Measurements from ENCODE around the gene NKD1. TPM values are rescaled to one million over a fixed set of nuclear protein-coding genes. Genes with fewer than 3 reads are reported as not detected.

Gene NKD1
- total RNA-seq, 1 donor from 2014 or later, result 0.96 TPM

GRCh38 chr16:50651835-50652438 is 103.7 kb downstream of the NKD1 start:
- H3K36me3 Mint-ChIP-seq (ENCODE audit: low read depth), result no peaks in the 10 kb centered on the region
- no peak overlapping the region for H3K4me3 Mint-ChIP-seq (ENCODE audit: low read depth)
- H3K9me3 Mint-ChIP-seq, result peaks cover 5% of the 10 kb centered on the region
- H3K27ac Mint-ChIP-seq, result no peak overlapping the region
- no peak for DNase-seq (ENCODE audit: low spot score)
- H3K4me1 Mint-ChIP-seq (ENCODE audit: low read depth), result no peaks in the 10 kb centered on the region
- H3K27me3 Mint-ChIP-seq (ENCODE audit: low read depth), result no peaks in the 10 kb centered on the region
- intact Hi-C loops (cut with micrococcal nuclease), result no loop called here

- Mint-ChIP-seq H3K27ac (no peak overlapping the region), H3K4me1 (ENCODE audit: low read depth) (no peaks in the 10 kb centered on the region), H3K27me3 (ENCODE audit: low read depth) (no peaks in the 10 kb centered on the region), H3K36me3 (ENCODE audit: low read depth) (no peaks in the 10 kb centered on the region), H3K9me3 (peaks cover 5% of the 10 kb centered on the region), H3K4me3 (ENCODE audit: low read depth) (no peak overlapping the region)
- DNase-seq (ENCODE audit: low spot score), result no peak
- intact Hi-C loops (cut with micrococcal nuclease), result no loop called here
Observed at GRCh38 chr16:50652836-50653425, 104.7 kb downstream of the NKD1 start.

GRCh38 chr16:50653633-50654519 is 105.7 kb downstream of the NKD1 start:
- DNase-seq (ENCODE audit: low spot score), result no peak
- intact Hi-C loops (cut with micrococcal nuclease), result no loop called here
- no peak overlapping the region for H3K27ac Mint-ChIP-seq
- no peak overlapping the region for H3K4me3 Mint-ChIP-seq (ENCODE audit: low read depth)
- no peaks in the 10 kb centered on the region for H3K27me3 Mint-ChIP-seq (ENCODE audit: low read depth)
- no peaks in the 10 kb centered on the region for H3K36me3 Mint-ChIP-seq (ENCODE audit: low read depth)
- no peaks in the 10 kb centered on the region for H3K4me1 Mint-ChIP-seq (ENCODE audit: low read depth)
- peaks cover 5% of the 10 kb centered on the region for H3K9me3 Mint-ChIP-seq

DNA sequence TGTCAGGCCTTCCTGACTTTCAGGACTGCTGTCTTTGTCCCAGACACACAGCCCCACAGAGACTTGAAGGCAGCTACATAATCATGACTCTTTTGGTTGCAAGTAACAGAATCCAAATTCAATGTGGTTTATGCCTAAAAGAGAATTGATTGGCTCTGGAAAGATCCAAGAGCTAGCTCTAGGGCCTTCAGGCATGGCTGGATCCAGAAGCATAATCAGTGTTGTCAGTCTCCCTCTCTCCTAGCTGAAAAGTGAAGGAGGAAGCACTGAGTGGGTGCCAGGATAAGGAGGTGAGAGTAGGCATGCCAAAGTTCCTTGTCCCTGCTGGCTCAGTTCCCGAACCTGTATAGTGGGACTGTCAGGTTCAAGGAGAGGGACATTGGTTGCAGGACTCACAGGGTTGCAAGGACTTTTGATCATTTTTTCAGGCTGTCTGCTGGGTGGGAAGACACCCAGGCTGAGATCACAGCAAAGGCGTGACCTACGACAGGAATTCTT is 107.4 kb downstream of the NKD1 start:
- H3K27ac Mint-ChIP-seq, result no peak overlapping the region
- no peak for DNase-seq (ENCODE audit: low spot score)
- H3K36me3 Mint-ChIP-seq (ENCODE audit: low read depth), result no peaks in the 10 kb centered on the region
- intact Hi-C loops (cut with micrococcal nuclease), result no loop called here
- no peaks in the 10 kb centered on the region for H3K4me1 Mint-ChIP-seq (ENCODE audit: low read depth)
- H3K27me3 Mint-ChIP-seq (ENCODE audit: low read depth), result no peaks in the 10 kb centered on the region
- H3K4me3 Mint-ChIP-seq (ENCODE audit: low read depth), result no peak overlapping the region
- peaks cover 5% of the 10 kb centered on the region for H3K9me3 Mint-ChIP-seq

GRCh38 chr16:50657241-50657640 is 109.0 kb downstream of the NKD1 start:
- Mint-ChIP-seq H3K36me3 (ENCODE audit: low read depth) (peaks cover 2% of the 10 kb centered on the region), H3K27ac (no peak overlapping the region), H3K4me1 (ENCODE audit: low read depth) (no peaks in the 10 kb centered on the region), H3K27me3 (ENCODE audit: low read depth) (no peaks in the 10 kb centered on the region), H3K4me3 (ENCODE audit: low read depth) (no peak overlapping the region), H3K9me3 (peaks cover 2% of the 10 kb centered on the region)
- no peak for DNase-seq (ENCODE audit: low spot score)
- intact Hi-C loops (cut with micrococcal nuclease), result no loop called here

GRCh38 chr16:50659806-50660205 is 111.6 kb downstream of the NKD1 start:
- peaks cover 1% of the 10 kb centered on the region for H3K4me1 Mint-ChIP-seq (ENCODE audit: low read depth)
- peaks cover 4% of the 10 kb centered on the region for H3K36me3 Mint-ChIP-seq (ENCODE audit: low read depth)
- no peak overlapping the region for H3K4me3 Mint-ChIP-seq (ENCODE audit: low read depth)
- DNase-seq (ENCODE audit: low spot score), result no peak
- H3K27ac Mint-ChIP-seq, result no peak overlapping the region
- H3K27me3 Mint-ChIP-seq (ENCODE audit: low read depth), result no peaks in the 10 kb centered on the region
- H3K9me3 Mint-ChIP-seq, result peaks cover 5% of the 10 kb centered on the region
- intact Hi-C loops (cut with micrococcal nuclease), result no loop called here

- no peaks in the 10 kb centered on the region for H3K27me3 Mint-ChIP-seq (ENCODE audit: low read depth)
- H3K4me1 Mint-ChIP-seq (ENCODE audit: low read depth), result peaks cover 21% of the 10 kb centered on the region
- H3K36me3 Mint-ChIP-seq (ENCODE audit: low read depth), result peaks cover 5% of the 10 kb centered on the region
- intact Hi-C loops (cut with micrococcal nuclease), result no loop called here
- H3K4me3 Mint-ChIP-seq (ENCODE audit: low read depth), result no peak overlapping the region
- DNase-seq (ENCODE audit: low spot score), result no peak
- H3K9me3 Mint-ChIP-seq, result peaks cover 5% of the 10 kb centered on the region
- H3K27ac Mint-ChIP-seq, result no peak overlapping the region
Observed at GRCh38 chr16:50662306-50662940, 114.2 kb downstream of the NKD1 start.

DNA sequence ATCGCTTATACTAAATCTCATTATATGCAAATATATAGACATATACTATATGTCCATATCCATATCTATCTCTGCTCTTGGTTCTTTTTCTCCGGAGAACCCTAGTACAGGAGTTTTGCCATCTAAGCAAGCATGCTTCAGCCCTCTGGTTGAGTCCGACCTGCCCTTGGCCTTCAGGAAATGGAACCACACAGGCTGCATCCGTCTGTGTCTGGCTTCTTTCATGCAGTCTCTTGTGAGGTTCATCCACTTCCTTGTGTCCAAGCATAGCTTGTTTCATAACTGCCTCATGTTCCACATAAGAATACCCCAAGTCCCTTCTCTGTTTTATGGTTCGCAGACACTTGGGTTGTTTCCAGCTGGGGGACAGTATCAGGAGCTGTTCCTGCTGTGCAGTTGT is 116.1 kb downstream of the NKD1 start:
- intact Hi-C loops (cut with micrococcal nuclease), result loop anchor here (2.0 kb wide), 1 partner anchor 295 kb away; the partner anchor contains the start of gene BRD7
- H3K36me3 Mint-ChIP-seq (ENCODE audit: low read depth), result peaks cover 15% of the 10 kb centered on the region
- DNase-seq (ENCODE audit: low spot score), result no peak
- peaks cover 5% of the 10 kb centered on the region for H3K9me3 Mint-ChIP-seq
- H3K4me3 Mint-ChIP-seq (ENCODE audit: low read depth), result no peak overlapping the region
- H3K27ac Mint-ChIP-seq, result no peak overlapping the region
- H3K4me1 Mint-ChIP-seq (ENCODE audit: low read depth), result peaks cover 31% of the 10 kb centered on the region
- no peaks in the 10 kb centered on the region for H3K27me3 Mint-ChIP-seq (ENCODE audit: low read depth)

DNA sequence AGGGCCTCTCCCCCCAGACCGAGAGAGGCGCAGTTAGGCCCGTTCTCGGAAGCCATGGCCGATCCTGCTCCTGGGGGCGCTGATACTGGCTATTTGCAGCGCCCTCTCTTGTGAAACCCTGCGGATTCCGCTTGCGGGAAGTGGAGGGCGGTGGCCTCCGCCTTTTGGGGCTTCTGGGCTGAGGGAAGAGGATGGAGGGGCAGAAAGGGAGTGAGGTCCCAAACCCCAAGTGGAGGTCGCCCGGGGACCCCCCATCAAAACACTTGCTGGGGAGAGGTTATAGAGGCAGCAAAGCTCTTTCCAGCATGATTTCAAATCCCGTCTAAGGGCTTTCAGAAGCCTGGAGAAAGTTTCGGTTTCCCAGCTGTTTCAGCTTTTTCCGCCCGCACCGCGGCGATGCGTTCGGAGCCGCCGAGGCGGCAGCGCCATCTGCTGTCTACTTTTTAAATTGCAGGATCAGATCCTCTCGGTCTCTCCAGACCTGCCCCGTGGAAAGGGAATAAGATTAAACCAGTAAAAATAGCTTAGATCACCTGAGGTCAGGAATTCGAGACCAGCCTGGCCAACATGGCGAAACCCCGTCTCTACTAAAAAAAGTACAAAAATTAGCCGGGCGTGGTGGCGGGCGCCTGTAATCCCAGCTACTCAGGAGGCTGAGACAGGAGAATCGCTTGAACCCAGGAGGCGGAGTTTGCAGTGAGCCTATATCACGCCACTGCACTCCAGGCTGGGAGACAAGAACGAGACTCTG is 117.1 kb downstream of the NKD1 start:
- Mint-ChIP-seq H3K9me3 (peaks cover 5% of the 10 kb centered on the region), H3K27me3 (ENCODE audit: low read depth) (no peaks in the 10 kb centered on the region), H3K4me1 (ENCODE audit: low read depth) (peaks cover 34% of the 10 kb centered on the region), H3K27ac (peak overlapping the region; percentile 17), H3K4me3 (ENCODE audit: low read depth) (peak overlapping the region; percentile 55), H3K36me3 (ENCODE audit: low read depth) (peaks cover 22% of the 10 kb centered on the region)
- intact Hi-C loops (cut with micrococcal nuclease), result loop anchor here (1.0 to 5.0 kb wide), 5 partner anchors 37 to 328 kb away; partner anchors contain the start of genes BRD7 and NKD1
- peak; percentile 74 for DNase-seq (ENCODE audit: low spot score)

DNA sequence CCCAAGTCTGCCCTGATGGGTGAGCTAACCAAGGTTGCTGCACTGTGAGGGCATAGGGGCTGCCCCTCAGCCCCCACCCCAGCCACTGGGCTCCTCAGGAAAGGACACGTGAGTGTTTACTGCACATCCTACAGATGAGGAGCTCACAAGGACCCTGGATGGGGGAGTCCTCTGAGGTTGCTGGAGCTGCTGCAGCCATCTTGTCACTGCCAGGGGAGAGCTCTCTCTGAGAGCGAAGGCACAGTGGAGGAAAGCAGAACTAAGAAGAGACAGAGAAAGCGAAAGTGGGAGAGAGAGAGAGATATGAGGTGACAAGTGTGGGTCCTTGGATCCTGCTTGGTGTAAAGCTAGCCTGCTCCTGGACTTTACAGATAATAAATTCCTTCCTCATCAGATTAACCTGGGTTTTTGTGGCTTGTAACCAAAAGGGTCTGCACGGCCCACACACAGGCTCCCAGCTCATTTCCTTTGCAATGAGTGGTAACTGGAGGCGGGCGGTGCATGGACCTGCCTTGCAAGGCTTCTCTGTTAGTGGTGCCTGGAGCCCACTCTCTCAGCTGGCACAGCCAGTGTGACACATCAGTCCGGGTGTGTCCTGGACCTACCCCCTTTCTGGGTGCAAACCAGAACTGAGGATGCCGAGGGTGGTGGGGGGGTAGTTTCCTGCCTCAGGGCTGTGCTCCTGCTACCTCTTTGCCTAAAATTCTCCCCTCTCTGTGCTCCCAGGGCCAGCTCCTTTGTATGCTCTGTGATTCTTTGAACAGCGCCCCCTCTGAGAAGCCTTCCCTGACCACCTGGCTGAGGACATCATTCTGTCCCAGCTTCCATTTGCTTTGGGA is 118.7 kb downstream of the NKD1 start:
- DNase-seq (ENCODE audit: low spot score), result peak; percentile 43
- H3K4me3 Mint-ChIP-seq (ENCODE audit: low read depth), result peak overlapping the region; percentile 64
- peak overlapping the region; percentile 86 for H3K27ac Mint-ChIP-seq
- H3K36me3 Mint-ChIP-seq (ENCODE audit: low read depth), result peaks cover 38% of the 10 kb centered on the region
- intact Hi-C loops (cut with micrococcal nuclease), result loop anchor here (1.0 to 5.0 kb wide), 6 partner anchors 16 to 452 kb away; partner anchors contain the start of gene NKD1
- no peaks in the 10 kb centered on the region for H3K27me3 Mint-ChIP-seq (ENCODE audit: low read depth)
- H3K9me3 Mint-ChIP-seq, result peaks cover 12% of the 10 kb centered on the region
- peaks cover 40% of the 10 kb centered on the region for H3K4me1 Mint-ChIP-seq (ENCODE audit: low read depth)
